Neural progenitor cell (in vitro differentiated cells): ENCODE measurements around the gene FBXW2.

Experiments used
- EZH2 ChIP-seq: fragments of 200-600 bp; sonication (generic); IDR thresholded peaks from 2 replicates; pipeline ENCODE4 v1.6.1; 2017; ENCODE audit warnings: antibody characterized with exemption, mild to moderate bottlenecking, moderate library complexity
- EZH2phosphoT487 ChIP-seq: fragments of 200-600 bp; sonication (generic); IDR thresholded peaks from 2 replicates; pipeline ENCODE4 v1.6.1; 2017; ENCODE audit warnings: antibody characterized with exemption
- TF ChIP-seq, protein P1 (sequence below): fragments of 200-600 bp; sonication (generic); IDR thresholded peaks from 2 replicates; pipeline ENCODE4 v1.5.1; 2017; ENCODE audit warnings: antibody characterized with exemption, mild to moderate bottlenecking

- TF ChIP-seq, protein P1, sequence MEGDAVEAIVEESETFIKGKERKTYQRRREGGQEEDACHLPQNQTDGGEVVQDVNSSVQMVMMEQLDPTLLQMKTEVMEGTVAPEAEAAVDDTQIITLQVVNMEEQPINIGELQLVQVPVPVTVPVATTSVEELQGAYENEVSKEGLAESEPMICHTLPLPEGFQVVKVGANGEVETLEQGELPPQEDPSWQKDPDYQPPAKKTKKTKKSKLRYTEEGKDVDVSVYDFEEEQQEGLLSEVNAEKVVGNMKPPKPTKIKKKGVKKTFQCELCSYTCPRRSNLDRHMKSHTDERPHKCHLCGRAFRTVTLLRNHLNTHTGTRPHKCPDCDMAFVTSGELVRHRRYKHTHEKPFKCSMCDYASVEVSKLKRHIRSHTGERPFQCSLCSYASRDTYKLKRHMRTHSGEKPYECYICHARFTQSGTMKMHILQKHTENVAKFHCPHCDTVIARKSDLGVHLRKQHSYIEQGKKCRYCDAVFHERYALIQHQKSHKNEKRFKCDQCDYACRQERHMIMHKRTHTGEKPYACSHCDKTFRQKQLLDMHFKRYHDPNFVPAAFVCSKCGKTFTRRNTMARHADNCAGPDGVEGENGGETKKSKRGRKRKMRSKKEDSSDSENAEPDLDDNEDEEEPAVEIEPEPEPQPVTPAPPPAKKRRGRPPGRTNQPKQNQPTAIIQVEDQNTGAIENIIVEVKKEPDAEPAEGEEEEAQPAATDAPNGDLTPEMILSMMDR = no peak
- TF ChIP-seq EZH2phosphoT487 = no peak
- TF ChIP-seq EZH2 = no peak
Observed at GRCh38 chr9:120711354-120711753, 81.9 kb downstream of the FBXW2 start.
